Measurements from ENCODE around the gene NOLC1. TPM values are rescaled to one million over a fixed set of nuclear protein-coding genes. Genes with fewer than 3 reads are reported as not detected.

Gene NOLC1
- total RNA-seq, 3 donors from 2014 or later, result 33.2 to 44.3 (median 40.1) TPM

GRCh38 chr10:102211615-102212299 lies 59.6 kb downstream of the NOLC1 start:
- no peak for ATAC-seq
- H3K4me1 ChIP-seq (ENCODE audit: low read depth), result peaks cover 4% of the 10 kb centered on the region
- no peaks in the 10 kb centered on the region for H3K9me3 ChIP-seq
- no peaks in the 10 kb centered on the region for H3K36me3 ChIP-seq (ENCODE audit: low read depth)
- H3K4me3 ChIP-seq, result no peak overlapping the region
- no peak for TF ChIP-seq CTCF (IDR thresholded peaks at IDR 0.05)
- intact Hi-C loops (cut with DNase I, micrococcal nuclease), result no loop called here
- no peak for DNase-seq

Other genes with a start within 250 kb of the NOLC1 start
- 10 to 100 TPM; 25.8 to 45.6 (median 28.1) TPM for gene ARMH3, start 96.2 kb upstream of the NOLC1 start, total RNA-seq
- 10 to 100 TPM; 17.8 to 21.4 (median 18.3) TPM for gene HPS6, start 87.0 kb upstream of the NOLC1 start, total RNA-seq
- 10 to 100 TPM; 32.3 to 92.2 (median 37.2) TPM for gene LDB1, start 32.0 kb upstream of the NOLC1 start, total RNA-seq
- gene PPRC1, start 19.3 kb upstream of the NOLC1 start, total RNA-seq, result 10 to 100 TPM; 17.1 to 30.3 (median 20.3) TPM
- gene ELOVL3, start 73.9 kb downstream of the NOLC1 start, total RNA-seq, result under 1 TPM in 1 of 3 donors, not detected in 2; 0.22 TPM
- gene PITX3, start 89.1 kb downstream of the NOLC1 start, total RNA-seq, result not detected
- gene GBF1, start 93.1 kb downstream of the NOLC1 start, total RNA-seq, result 10 to 100 TPM; 51.9 to 67.8 (median 62.9) TPM
- gene NFKB2, start 243.3 kb downstream of the NOLC1 start, total RNA-seq, result 10 to 100 TPM; 26.9 to 72.2 (median 29.0) TPM

Measured in mucosa of descending colon (tissue), 3 donors.